Karpas-422 (cell line): ENCODE measurements around the gene SLC9B1. TPM values are rescaled to one million over a fixed set of nuclear protein-coding genes. Genes with fewer than 3 reads are reported as not detected.
"Not testable (repeated sequence)": the region's sequence is repeated elsewhere in the genome, so short reads cannot be mapped to it uniquely, and the experiment has no call there.

ENCODE experiments used
- DNase-seq: peaks from one replicate; pipeline ENCODE4 v3.0.0-alpha.2; 2015
- H2AFZ ChIP-seq: fragments of 200-600 bp; sonication (generic); 2 replicates; pipeline ENCODE4 v1.6.1; 2014; ENCODE audit warnings: antibody characterized with exemption, low read length, mixed read lengths
- H3K27ac ChIP-seq: fragments of 200-600 bp; sonication (generic); 2 replicates; pipeline ENCODE4 v1.5.1; 2014; ENCODE audit warnings: mild to moderate bottlenecking, low read length, moderate library complexity
- H3K27me3 ChIP-seq: fragments of 200-600 bp; sonication (generic); 2 replicates; pipeline ENCODE4 v1.6.1; 2014; ENCODE audit warnings: low read length, mixed read lengths
- H3K36me3 ChIP-seq: fragments of 200-600 bp; sonication (generic); 2 replicates; pipeline ENCODE4 v1.6.1; 2014; ENCODE audit warnings: low read length, mixed read lengths; ENCODE audit not compliant: insufficient read depth
- H3K4me1 ChIP-seq: fragments of 200-600 bp; sonication (generic); 2 replicates; pipeline ENCODE4 v1.6.1; 2014; ENCODE audit warnings: mild to moderate bottlenecking, low read length, mixed read lengths
- H3K4me2 ChIP-seq: fragments of 200-600 bp; sonication (generic); 2 replicates; pipeline ENCODE4 v1.6.1; 2014; ENCODE audit warnings: low read length, low read depth, mild to moderate bottlenecking; ENCODE audit not compliant: poor library complexity, severe bottlenecking
- H3K4me3 ChIP-seq: fragments of 200-600 bp; sonication (generic); 2 replicates; pipeline ENCODE4 v1.5.1; 2014; ENCODE audit warnings: mild to moderate bottlenecking, antibody characterized with exemption, low read length, mixed read lengths
- H3K79me2 ChIP-seq: fragments of 200-600 bp; sonication (generic); 2 replicates; pipeline ENCODE4 v1.6.1; 2014; ENCODE audit warnings: mild to moderate bottlenecking, low read length, mixed read lengths
- H3K9ac ChIP-seq: fragments of 200-600 bp; sonication (generic); 2 replicates; pipeline ENCODE4 v1.6.0; 2014; ENCODE audit warnings: low read length
- H3K9me2 ChIP-seq: fragments of 200-600 bp; sonication (generic), shearing (Covaris generic); replicated peaks from 2 replicates; pipeline ENCODE4 v1.6.0; 2014; ENCODE audit warnings: mild to moderate bottlenecking, low read length, moderate library complexity; ENCODE audit not compliant: insufficient read depth
- H3K9me3 ChIP-seq: fragments of 300-700, 200-600 bp; sonication (generic); 2 replicates; pipeline ENCODE4 v1.6.1; 2014; ENCODE audit warnings: low read length, mixed read lengths
- H4K20me1 ChIP-seq: fragments of 200-600 bp; sonication (generic); 2 replicates; pipeline ENCODE4 v1.6.1; 2014; ENCODE audit warnings: mild to moderate bottlenecking, antibody characterized with exemption, low read length, low read depth; ENCODE audit not compliant: insufficient read depth
- total RNA-seq: library from RNA; depleted of rRNA; stranded (reverse); fragments of >200 nt; shearing (Covaris generic); gene quantifications from 2 replicates; pipeline ENCODE4 v1.2.3, GENCODE V29; 2014; ENCODE audit warnings: low replicate concordance

SLC9B1 gene
- total RNA-seq, 1 experiment from 2014 or later = 1.4 TPM

DNA sequence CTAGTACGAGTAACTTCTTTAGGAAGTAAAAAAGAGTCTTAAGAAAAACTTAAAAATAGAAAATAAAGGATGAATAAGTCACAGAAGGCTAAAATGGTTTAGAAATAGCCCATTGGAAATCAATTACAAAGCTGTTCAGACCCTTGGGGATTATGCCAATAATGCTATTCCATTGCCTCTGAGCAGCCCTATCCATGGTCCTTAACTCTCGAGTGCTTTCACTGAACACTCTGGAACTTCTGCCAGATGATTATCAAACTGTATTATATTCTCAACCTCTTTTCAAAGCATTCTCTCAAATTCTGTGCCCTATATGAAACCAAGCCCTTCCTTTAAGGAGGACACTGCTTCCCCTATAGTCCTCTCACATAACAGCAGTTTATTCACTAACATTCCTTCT is 17.0 kb downstream of the SLC9B1 start:
- H3K4me3 ChIP-seq = no peak overlapping the region
- no peak overlapping the region for H3K27ac ChIP-seq
- H4K20me1 ChIP-seq = no peaks in the 10 kb centered on the region
- H3K79me2 ChIP-seq = no peaks in the 10 kb centered on the region
- no peak overlapping the region for H3K9ac ChIP-seq
- H3K9me2 ChIP-seq = no peaks in the 10 kb centered on the region
- H3K36me3 ChIP-seq = no peaks in the 10 kb centered on the region
- H3K4me2 ChIP-seq = no peak overlapping the region
- H3K4me1 ChIP-seq = no peaks in the 10 kb centered on the region; the same call in 1 of the 2 replicates
- DNase-seq = no peak
- H3K9me3 ChIP-seq = peaks cover 3% of the 10 kb centered on the region; the same call in 1 of the 2 replicates
- H3K27me3 ChIP-seq = no peaks in the 10 kb centered on the region
- no peak overlapping the region for H2AFZ ChIP-seq

GRCh38 chr4:102994803-102995202 is 24.7 kb downstream of the SLC9B1 start:
- no peak overlapping the region for H3K4me2 ChIP-seq
- no peak overlapping the region for H3K4me3 ChIP-seq
- H3K27me3 ChIP-seq = no peaks in the 10 kb centered on the region; the same call in 1 of the 2 replicates
- H4K20me1 ChIP-seq = no peaks in the 10 kb centered on the region
- no peaks in the 10 kb centered on the region for H3K4me1 ChIP-seq
- no peak overlapping the region for H3K27ac ChIP-seq
- no peaks in the 10 kb centered on the region for H3K9me2 ChIP-seq
- no peak overlapping the region for H3K9ac ChIP-seq
- no peaks in the 10 kb centered on the region for H3K79me2 ChIP-seq
- no peak for DNase-seq
- H2AFZ ChIP-seq = no peak overlapping the region
- H3K9me3 ChIP-seq = no peaks in the 10 kb centered on the region
- no peaks in the 10 kb centered on the region for H3K36me3 ChIP-seq

DNA sequence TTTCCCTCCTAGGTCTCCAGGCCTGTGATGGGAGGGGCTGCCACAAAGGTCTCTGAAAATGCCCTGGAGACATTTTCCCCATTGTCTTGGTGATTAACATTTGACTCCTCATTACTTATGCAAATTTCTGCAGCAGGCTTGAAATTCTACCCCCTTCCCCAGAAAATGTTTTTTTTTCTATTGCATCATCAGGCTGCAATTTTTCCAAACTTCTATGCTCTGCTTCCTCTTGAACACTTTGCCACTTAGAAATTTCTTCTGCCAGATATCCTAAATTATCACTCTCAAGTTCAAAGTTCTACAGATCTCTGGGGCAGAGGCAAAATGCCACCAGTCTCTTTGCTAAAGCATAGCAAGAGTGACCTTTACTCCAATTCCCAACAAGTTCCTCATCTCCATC is 25.5 kb downstream of the SLC9B1 start:
- not testable (repeated sequence) for H2AFZ ChIP-seq, DNase-seq, H3K9me3 ChIP-seq, H3K4me3 ChIP-seq, H3K4me2 ChIP-seq, H3K79me2 ChIP-seq, H4K20me1 ChIP-seq, H3K9me2 ChIP-seq, H3K9ac ChIP-seq, H3K36me3 ChIP-seq, H3K27me3 ChIP-seq, H3K4me1 ChIP-seq, H3K27ac ChIP-seq

GRCh38 chr4:102988429-102989020 is 31.0 kb downstream of the SLC9B1 start:
- no peak overlapping the region for H3K4me3 ChIP-seq
- H3K4me2 ChIP-seq = no peak overlapping the region
- no peak for DNase-seq
- H4K20me1 ChIP-seq = no peaks in the 10 kb centered on the region
- no peaks in the 10 kb centered on the region for H3K79me2 ChIP-seq
- H3K4me1 ChIP-seq = no peaks in the 10 kb centered on the region
- no peak overlapping the region for H3K9ac ChIP-seq
- no peak overlapping the region for H3K27ac ChIP-seq
- no peaks in the 10 kb centered on the region for H3K9me2 ChIP-seq
- H3K36me3 ChIP-seq = no peaks in the 10 kb centered on the region
- no peaks in the 10 kb centered on the region; the same call in 1 of the 2 replicates for H3K27me3 ChIP-seq
- H3K9me3 ChIP-seq = no peaks in the 10 kb centered on the region
- H2AFZ ChIP-seq = no peak overlapping the region

GRCh38 chr4:102981005-102981404 is 38.5 kb downstream of the SLC9B1 start:
- Histone ChIP-seq H3K4me2 (no peak overlapping the region), H3K27me3 (no peaks in the 10 kb centered on the region), H3K9me2 (no peaks in the 10 kb centered on the region), H3K27ac (no peak overlapping the region), H3K9ac (no peak overlapping the region), H3K4me3 (no peak overlapping the region), H3K9me3 (no peaks in the 10 kb centered on the region), H4K20me1 (no peaks in the 10 kb centered on the region), H3K4me1 (no peaks in the 10 kb centered on the region), H3K79me2 (no peaks in the 10 kb centered on the region), H2AFZ (no peak overlapping the region), H3K36me3 (no peaks in the 10 kb centered on the region)
- DNase-seq = no peak

DNA sequence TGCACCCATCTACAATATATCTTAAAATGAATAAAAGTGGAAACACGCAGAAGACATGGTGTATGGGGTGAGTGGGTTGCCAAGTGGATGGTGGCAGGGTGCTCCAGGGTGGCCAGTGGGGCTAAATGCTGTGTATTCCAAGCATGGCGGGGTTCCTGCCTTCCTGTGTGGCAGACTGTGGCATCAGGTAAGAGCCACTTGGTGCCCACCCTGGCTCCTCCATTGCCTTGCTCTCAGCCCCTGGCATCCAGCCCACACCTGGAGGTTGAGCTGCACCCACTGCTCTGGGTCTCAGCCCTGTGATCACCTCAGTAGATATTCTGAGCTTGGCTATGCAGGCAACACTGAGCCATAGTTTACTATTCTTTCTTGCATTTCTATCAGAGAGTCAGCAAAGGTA is 57.7 kb downstream of the SLC9B1 start:
- H4K20me1 ChIP-seq, H3K9me2 ChIP-seq, H3K4me1 ChIP-seq, H3K79me2 ChIP-seq, H3K9me3 ChIP-seq, H3K9ac ChIP-seq, H3K27ac ChIP-seq, DNase-seq, H3K27me3 ChIP-seq, H3K36me3 ChIP-seq, H3K4me3 ChIP-seq, H2AFZ ChIP-seq, H3K4me2 ChIP-seq: not testable (repeated sequence)

- Histone ChIP-seq H3K9me2 (no peaks in the 10 kb centered on the region), H3K9me3 (no peaks in the 10 kb centered on the region), H4K20me1 (no peaks in the 10 kb centered on the region), H3K79me2 (no peaks in the 10 kb centered on the region), H3K4me3 (no peak overlapping the region), H3K27ac (no peak overlapping the region), H3K27me3 (no peaks in the 10 kb centered on the region), H3K4me2 (no peak overlapping the region), H3K36me3 (no peaks in the 10 kb centered on the region), H2AFZ (no peak overlapping the region), H3K4me1 (no peaks in the 10 kb centered on the region), H3K9ac (no peak overlapping the region)
- DNase-seq = no peak
These were observed 60.0 kb downstream of the SLC9B1 start for GRCh38 chr4:102959496-102959895.

DNA sequence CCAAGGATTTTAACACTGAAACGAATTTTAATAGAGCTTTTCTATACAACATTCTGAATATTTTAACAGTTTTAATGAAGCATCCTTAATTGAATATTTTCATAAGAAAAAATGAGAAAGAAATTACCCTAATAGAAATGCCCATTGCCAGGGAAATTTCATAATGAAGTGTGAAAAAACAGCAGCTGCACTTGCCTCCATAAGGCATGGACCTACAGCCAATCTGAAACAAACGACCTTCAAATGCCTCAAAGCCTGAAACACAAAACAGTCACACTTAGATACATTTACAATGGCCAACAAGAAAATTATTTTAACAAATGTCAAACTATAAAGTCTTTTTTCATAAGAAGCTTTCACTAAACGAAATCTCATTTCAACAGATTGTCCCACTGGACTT is 74.4 kb downstream of the SLC9B1 start:
- no peaks in the 10 kb centered on the region for H3K4me1 ChIP-seq
- H3K27me3 ChIP-seq = no peaks in the 10 kb centered on the region
- H3K9me3 ChIP-seq = no peaks in the 10 kb centered on the region
- no peak overlapping the region for H2AFZ ChIP-seq
- no peak for DNase-seq
- no peaks in the 10 kb centered on the region for H3K79me2 ChIP-seq
- H3K4me3 ChIP-seq = no peak overlapping the region
- no peak overlapping the region for H3K4me2 ChIP-seq
- no peaks in the 10 kb centered on the region for H3K9me2 ChIP-seq
- no peaks in the 10 kb centered on the region for H3K36me3 ChIP-seq
- no peak overlapping the region for H3K27ac ChIP-seq
- no peak overlapping the region for H3K9ac ChIP-seq
- H4K20me1 ChIP-seq = no peaks in the 10 kb centered on the region

DNA sequence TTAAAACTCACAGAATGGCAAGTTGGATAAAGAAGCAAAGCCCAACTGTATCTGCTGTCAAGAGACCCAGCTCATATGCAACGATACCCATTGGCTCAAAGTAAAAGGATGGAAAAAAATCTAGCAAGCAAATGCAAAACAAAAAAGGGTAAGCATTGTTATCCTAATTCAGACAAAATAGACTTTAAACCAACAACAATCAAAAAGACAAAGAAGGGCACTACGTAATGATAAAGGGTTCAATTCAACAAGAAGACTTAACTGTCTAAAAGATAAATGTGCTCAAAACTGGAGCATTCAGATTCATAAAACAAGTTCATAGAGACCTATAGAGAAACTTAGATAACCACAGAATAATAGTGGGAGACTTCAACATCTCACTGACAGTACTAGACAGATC is 81.4 kb downstream of the SLC9B1 start:
- not testable (repeated sequence) for H3K27ac ChIP-seq, H3K27me3 ChIP-seq, H3K9me3 ChIP-seq, H2AFZ ChIP-seq, H3K4me1 ChIP-seq, H3K36me3 ChIP-seq, H3K4me2 ChIP-seq, H3K9ac ChIP-seq, H3K9me2 ChIP-seq, H3K79me2 ChIP-seq, H4K20me1 ChIP-seq, DNase-seq, H3K4me3 ChIP-seq
